NCI-H748 (cell line): ENCODE data around the gene TSPAN32.

Experiments
- DNase-seq: peaks from one replicate; lab custom pipeline; 2025; ENCODE audit not compliant: unreplicated experiment; lab: John Stamatoyannopoulos, UW

TSPAN32 gene

DNA sequence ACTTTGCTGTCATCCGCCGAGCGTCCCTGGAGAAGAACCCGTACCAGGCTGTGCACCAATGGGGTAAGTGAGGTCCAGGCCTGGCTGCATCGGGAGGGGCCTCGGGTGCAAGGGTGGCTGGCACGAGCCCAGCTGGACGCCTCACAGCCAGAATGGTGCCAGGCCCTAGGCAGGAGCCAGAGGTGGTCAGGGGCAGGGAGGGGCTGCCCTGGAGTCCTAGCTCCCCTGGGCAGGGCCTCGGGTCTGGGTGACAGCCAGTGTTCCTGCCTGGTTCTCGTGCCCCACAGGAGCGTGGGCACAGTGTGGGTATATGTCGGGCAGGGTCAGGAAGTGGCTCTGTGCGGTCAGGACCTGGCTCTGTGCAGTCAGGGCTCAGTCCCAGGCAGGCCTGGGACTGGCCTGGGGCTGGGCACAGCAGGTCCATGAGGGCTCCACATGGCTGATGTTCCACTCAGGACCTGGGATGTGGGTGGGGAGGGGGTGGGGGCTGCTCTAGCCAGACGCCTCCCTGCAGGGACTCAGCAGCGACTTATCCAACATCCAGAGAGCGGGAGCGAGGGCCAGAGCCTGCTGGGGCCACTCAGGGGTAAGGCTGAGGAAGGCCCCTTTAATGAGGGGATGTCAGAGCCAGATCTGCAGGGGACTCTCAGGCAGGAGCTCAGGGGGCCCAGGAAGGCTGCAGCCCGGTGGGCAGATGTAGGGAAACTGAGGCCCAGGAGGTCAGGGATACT is 1.2 kb downstream of the TSPAN32 start:
- DNase-seq: no peak

DNA sequence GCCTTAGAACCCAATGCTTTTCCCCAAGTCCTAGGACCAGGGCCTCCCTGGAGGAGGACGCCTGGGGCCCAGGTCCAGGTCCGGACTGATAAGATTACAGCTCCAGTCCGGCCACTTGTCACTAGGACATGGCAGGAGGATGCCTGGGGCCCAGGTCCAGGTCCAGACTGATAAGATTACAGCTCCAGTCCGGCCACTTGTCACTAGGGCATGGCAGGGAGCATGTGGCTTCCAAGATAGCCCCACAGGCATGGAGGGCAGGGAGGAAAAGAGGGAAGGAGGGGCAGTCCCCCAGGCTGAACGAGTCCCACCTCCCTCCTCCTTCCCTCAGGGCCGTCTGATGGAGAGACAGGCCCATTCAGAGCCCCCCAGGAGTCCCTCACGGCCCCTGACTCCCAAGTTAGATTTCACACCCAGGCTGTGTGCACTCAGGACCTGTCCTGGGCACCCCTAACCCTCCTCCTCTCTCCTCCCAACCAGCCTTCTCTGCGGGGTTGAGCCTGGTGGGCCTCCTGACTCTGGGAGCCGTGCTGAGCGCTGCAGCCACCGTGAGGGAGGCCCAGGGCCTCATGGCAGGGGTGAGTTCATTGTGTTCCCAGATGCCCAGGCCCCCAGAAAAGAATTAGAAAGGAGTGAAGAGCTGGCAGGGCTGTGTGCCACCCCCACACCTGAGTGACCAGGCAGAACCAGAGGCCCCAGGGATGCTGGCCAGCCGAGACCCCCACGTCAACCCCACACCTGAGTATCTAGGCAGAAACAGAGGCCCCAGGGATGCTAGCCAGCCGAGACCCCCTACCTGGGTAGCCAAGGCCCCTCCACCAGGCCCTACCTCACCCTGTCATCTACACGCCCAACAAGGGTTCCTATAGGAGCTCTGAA is 2.1 kb downstream of the TSPAN32 start:
- no peak for DNase-seq

DNA sequence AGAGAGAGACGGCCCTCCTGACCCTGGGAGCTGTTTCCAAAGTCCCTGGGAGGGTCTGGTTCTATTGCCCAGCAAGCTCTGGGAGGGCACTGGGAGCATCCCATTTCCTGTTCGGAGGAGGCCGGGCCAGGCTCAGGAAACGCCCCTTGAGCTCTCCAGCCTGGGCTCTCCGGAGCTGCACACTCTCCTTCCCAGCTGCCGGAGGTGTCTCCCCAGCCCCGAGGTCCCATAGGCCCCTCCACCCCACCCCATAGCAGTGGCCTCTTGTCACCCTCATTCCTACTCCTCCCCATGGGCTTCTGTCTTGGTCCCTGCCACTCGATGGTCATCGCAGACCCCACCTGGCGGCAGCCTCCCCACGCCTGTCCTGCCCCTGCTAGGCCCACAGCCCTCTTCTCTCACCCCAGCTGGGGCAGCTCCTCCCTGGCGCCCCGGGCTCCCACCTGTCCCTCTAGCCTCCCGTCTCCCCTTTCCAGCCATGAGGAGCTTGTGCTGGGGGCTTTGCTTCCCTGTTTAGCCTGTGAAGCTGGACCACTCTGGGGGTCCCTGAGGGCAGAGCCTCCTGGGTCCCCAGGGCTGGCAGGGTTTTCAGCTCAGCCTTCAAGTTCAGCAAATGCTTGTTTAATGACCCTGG is 2.8 kb downstream of the TSPAN32 start:
- DNase-seq: no peak

DNA sequence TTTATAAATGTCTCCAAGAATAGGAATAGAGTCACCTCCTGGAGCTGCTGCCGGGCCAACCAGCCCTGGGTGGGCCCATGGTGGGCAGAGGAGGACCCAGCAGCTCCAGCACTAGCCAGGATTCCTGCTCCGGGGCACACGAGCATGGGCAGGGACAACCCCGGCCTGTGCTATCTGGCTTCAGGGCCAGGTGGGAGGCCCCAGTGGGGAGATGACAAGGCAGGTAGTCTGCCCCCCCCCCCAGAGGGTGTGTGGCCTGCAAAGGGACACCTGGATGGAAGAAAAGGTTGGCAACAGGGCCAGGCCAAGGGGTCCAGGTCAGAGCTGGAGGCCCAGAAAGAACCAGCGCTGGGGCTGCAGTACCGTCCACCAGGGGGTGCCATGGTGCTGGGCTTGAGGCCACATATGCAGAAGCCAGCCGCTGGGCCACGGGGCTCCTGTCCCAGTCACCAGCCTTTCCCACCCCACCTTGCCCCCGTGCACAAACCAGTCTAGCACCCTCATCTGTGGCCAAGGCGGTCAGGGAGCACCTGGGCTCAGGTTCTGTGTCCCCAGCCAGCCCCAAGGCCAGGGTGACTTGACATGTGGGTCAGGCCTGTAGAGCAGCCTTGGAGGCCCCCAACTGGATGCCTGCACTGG is 3.4 kb downstream of the TSPAN32 start:
- DNase-seq: peak; percentile 61

DNA sequence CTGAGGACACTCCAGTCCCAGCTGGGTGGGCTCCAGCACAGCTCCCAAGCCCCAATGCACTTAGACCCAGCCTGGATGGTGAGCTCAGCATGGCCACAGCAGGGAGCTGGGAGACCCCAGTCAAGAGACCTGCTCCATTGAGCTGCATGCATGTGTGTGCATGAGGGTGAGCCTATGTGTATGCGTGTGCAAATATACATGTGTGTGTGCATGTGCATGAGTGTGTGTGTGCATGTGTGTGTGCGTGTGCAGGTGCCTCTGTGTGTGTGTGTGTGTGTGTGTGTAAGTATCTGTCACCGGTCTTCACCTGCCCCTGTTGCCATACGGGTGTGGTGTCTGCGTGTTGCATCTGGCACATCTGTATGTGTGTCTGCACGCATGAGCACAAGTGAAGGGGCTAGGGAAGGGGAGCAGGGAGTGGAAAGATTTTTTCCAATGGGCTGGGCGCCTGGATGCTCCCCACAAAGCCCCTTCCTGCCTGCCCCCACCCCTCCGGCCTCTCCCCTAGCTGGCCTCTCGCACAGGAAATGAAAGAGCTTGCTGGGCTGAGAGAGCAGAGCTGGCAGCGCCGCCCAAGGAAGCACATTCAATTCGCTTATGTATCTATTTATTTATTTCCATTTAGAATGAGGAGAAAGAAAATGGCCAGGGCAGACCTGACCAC is 4.1 kb downstream of the TSPAN32 start:
- no peak for DNase-seq

DNA sequence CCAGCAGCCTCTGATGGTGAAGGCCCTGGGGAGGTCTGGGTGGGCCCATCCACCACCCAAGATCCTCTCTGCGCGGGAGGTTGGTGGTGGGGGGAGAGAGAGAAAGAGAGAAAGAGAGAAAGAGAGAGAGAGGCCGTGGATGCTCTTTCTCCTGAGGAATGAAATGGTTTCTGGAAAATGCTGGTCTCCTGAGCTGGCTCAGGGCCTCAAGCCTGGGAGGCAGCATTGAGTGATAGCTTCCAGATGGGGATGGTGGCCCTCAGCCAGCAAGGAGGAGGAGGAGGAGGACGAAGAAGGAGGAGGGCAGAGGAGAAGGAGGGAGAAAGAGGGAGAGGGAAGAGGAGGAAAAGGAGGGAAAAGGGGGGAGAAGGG is 4.6 kb downstream of the TSPAN32 start:
- DNase-seq: no peak

DNA sequence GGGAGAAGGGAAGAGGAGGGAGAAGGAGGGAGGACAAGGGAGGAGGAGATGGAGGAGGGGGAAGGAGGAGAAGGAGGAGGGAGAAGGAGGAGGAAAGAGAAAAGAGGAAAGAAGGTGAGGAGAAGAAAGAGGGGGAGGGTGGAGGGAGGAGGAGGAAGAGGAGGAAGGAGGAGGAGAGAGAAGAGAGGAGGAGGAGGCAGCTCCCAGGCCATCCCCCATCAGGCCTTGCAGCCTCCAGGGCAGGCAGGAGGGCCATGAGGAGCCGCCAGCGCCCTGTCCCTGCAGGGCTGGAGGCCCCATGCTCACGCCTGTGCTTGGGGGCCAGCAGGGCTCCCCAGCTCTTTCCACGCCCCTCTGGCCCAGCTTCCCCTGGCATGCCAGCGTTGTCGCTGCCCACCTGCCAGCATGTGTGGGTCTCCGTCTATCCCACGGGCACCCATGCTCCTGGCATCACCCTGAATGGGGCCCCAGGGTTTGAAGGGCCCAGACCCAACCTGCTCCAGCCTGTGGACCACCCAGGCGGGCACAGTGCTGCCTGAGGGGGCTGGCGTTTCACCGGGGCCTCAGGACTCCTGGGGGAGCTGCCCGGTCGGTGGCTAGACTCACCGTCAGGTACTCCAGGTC is 5.2 kb downstream of the TSPAN32 start:
- DNase-seq: no peak

DNA sequence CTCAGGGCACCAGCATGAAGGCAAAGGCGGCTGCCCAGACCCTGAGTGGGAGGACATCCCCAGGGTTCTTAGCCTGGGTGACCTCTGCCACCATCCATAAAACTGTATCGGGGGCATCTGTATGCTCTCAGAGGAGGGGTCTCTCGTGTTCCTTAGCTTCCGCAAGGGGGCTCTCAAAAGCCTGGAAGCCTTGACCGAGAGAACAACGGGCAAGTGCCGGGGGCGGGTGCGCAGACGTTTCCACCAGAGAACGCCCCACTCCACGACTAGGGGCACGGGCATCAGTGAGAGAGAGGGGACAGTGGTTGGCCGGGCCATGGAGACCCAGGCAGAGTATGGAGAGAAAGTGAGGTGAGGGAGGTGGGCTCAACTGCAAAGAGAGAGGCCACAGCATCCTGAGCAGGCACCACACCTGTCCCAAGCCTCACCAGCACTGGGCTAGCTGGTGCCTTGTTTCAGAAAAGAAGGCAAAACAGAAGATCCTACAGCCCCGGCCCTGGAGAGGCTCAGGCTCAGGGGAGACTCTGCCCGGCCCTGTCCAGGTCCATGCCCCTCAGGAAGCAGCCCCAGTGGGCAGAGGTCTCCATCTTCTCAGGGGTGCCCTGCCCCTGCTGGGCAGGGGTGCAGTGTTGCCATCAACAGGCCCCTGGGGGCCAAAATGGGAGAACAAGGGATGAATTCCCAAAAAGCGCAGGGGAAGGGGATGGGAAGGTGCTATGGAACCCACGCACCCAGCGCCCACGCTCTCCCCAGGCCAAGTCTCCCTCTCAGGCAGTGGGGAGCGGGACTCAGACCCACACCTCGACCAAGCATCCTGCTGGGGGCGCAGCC is 5.9 kb downstream of the TSPAN32 start:
- DNase-seq: no peak

DNA sequence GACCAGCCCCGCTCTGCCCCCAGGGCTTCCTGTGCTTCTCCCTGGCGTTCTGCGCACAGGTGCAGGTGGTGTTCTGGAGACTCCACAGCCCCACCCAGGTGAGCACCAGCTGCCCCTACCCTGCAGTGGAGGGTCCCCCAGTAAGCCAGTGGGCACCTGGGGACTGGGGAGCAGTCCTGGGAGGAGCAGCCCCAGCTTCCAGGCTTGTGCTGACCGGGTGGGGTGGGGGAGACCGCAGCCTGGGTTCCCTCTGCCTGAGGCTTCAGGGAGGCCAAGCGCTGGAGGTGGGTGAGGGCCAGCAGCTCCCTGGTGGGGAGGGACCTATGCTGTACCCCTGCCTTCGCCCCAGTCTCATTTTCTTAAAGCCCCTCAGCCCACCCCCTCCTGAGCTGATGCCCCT is 6.9 kb downstream of the TSPAN32 start:
- DNase-seq: no peak

DNA sequence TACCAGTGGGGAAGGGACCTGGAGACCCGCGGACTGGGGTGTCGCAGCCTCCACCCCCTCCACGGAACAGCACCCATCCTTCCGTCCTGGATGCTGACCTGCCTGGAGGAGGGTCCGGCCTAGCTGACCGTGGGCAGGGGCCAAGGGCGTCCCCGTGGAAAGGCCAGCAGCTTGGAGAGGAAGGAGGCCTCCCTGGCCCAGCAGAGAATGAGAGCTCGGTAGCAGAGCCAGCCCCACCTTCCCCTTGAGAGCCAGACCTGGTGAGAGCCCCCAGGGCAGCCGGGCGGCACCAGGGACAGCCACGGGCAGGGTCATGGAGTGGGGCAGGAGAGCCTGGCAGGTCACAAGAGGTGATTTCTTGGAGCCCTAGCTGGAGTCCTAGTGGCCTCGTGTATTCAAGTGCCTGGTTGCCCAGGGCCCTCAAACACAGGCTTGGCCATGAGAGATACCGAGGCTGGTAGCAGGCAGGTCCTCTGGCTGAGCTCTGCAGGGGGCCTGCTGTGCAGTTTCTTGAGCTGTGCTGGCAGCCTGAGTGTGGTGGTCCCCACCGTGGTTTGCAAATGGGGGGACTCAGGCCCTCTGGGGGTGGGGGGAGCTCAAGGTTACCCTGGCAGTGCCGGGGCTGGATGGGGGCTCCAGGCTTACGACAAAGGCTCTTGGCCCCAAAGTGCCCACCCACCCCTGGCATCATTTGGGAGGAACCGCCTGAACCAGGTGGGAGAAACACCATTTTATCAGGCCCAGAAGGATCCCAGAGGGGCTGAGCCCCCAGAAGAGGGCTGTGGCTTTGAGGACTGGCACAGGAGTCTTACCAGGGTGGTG is 7.6 kb downstream of the TSPAN32 start:
- DNase-seq: no peak

DNA sequence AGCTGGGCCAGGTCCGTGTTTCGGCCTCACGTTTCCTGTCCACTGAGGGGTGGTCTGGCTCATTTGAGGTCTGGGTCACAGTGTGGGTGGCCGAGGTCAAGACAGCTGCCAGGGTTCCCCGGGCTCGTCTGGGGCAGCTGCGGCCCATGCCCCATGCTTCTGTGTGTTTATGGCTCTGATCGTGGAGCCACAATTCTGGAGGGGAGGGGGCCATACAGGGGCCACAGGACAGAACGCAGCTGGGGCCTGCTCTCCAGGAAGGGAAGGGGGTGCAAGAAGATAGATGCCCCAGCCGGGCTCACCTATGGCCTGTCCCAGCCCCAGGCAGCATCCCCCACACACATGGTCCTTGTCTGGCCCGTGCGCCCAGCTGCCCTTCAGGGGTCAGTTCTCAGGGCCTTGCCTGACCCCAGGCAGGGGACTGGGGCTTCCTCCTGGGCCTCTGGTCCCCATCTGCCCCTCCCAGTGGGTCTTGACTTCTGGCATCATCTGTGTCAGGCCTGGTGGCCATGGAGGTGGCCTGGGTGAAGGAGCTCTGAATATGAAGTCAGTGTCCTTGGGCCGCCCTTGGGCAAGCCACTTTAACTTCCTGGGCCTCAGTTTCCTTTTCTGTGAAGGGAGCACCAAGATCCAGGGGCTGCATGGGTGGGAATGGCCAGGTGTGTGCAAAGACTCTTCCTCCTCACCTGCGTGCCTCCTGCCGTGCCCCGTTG is 8.4 kb downstream of the TSPAN32 start:
- no peak for DNase-seq

DNA sequence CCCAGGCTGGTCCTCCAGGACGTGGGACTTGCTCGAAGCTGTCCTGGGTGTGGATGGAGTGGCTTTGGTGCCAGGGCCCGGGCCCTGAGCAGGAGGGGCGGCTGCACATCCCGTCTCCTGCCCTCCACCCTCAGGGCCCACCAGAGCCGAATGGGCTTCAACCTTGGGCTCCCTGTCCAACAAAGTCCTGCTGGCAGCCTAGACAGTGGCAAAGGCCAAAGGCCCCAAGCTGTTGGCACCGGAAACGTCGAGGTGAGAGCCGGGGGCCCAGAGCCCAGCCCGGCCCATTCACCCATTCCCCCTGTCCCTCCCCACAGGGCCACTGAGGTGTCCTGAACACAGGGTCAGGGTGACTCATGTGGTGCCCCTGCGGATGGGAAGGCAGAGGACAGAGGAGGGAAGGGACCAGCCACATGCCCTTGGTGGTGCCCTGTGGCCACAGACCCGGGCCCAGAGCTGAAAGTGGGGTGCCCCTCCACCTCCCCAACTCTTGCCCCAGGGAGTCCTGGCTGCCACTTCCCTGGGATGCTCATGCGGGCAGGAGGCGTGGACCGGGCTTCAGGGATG is 9.1 kb downstream of the TSPAN32 start:
- DNase-seq: no peak

DNA sequence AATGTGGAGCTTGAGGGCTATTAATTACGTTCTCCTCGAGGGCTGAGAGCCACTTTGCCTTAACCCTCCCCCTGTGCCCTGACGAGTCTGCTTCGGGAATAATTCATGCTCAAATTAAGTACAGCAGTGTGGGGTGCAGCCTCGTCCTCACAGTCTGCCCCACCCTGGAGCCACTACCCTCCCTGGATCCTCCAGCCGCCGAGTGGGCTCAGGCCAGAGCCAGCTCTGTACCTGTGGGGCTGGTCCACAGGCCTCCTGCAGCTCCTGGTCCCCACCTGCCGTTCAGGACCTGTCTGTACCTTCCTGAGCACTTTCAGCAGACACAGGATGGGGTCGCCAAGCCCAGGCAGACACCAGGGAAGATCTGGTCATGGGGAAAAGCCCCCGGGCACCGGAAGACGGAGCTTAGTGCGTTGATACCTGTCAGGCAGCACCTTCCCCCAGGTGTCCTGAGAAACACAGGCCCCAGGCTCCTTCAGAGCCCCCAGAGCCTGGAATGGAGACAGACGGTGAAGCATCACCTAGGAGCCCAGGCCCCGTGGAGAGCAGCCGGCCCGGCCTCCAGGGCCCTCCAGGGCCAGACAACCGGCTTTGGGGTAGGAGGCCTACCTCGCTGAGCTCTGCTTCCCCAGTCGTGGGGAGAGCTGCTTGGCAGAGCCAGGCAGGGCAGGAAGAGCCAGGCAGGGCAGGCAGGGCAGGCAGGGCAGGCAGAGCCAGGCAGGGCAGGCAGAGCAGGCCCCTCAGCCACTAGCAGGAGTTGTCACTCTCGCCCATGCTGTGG is 9.7 kb downstream of the TSPAN32 start:
- DNase-seq: no peak

DNA sequence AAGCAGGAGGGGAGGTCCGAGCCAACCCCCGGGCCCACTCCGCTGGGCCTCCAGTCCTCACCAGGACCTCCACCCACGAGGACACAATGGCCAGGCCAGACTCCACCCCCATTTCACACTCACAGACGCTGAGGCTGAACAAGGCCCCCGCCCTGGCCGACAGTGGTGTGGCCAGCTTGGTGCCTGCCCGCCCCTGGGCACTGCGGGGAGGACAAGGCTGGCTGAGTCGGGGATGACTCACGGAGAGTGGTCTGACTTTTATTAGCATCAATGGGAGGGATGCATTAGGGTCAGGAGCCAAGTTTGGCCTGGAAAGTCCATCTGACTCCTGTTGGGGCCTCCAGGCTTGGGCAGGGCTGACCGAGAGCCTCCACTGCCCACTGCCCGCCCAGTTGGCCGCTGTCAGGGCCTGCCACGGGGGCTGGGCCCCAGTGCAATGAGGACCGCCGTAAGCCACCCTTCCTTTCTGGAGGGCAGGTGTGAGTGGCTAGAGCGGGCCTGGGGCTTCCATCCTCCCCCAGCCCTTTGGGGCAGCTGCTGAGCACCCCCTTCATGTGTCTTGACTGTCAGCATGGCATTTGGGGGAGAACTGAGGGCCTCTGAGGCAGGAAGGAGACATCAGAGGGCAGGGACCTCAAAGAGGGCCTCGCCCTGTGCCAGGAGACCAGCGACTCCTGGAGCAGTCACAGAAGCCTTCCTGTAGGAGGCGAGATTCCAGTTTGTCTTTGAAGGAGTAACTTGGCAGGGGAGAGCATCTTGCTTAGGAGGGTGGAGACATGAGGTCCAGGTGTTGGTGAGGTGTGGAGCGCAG is 10.6 kb downstream of the TSPAN32 start:
- no peak for DNase-seq

DNA sequence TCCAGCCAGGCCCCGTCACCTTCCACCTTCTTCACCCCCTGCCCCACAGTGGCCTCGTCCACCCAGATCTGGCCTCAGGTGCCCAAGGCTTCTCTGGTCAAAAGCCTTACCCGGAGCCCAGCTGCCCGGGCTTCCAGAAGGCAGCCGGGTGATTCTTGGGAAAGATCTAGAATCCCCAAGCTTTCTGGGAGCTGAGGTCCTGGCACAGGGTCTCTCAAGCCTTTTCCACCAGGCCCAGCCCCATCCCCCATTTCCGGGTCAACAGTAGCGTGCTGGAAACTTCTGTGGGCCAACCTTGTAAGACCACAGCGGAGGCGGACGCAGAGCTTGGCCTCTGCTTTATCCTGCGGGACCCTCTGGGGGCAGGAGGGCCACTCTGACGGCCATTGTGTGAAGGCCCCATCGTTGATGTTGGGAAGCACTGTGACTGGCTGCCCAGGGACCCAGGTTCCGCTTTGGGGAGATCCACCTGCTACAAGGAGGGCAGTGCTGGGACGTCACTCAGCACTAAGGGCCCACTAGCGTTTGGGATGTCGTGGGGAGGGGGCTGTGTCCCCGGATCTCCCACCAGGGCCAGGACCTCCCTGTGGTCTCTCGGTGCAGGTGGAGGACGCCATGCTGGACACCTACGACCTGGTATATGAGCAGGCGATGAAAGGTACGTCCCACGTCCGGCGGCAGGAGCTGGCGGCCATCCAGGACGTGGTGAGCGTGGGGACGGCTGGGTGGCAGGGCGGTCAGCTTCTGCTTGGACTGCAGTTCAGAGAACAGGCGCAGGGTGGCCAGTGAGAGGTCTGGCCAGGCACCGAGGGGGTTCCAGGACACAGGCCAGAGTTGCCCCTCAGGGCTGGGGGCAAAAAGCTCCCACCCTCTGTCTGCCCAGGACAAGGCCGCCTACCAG is 11.5 kb downstream of the TSPAN32 start:
- no peak for DNase-seq
